Measurements from ENCODE around the gene MCRS1.

The MCRS1 gene

GRCh38 chr12:49542592-49543160 is 25.3 kb downstream of the MCRS1 start:
- H3K27me3 ChIP-seq (ENCODE audit: control insufficient read depth, insufficient read depth, low read length): peaks cover 98% of the 10 kb centered on the region
- H3K4me1 ChIP-seq (ENCODE audit: control insufficient read depth, low read depth, low read length): peaks cover under 1% of the 10 kb centered on the region
- no peaks in the 10 kb centered on the region for H3K9me3 ChIP-seq (ENCODE audit: control insufficient read depth, low read depth, low read length)
- no peaks in the 10 kb centered on the region for H3K36me3 ChIP-seq (ENCODE audit: control insufficient read depth, low read depth, low read length)
- H3K27ac ChIP-seq (ENCODE audit: low read length): no peak overlapping the region
- no peak overlapping the region for H3K9ac ChIP-seq (ENCODE audit: low read length)
- H3K4me3 ChIP-seq (ENCODE audit: low read length): no peak overlapping the region

DNA sequence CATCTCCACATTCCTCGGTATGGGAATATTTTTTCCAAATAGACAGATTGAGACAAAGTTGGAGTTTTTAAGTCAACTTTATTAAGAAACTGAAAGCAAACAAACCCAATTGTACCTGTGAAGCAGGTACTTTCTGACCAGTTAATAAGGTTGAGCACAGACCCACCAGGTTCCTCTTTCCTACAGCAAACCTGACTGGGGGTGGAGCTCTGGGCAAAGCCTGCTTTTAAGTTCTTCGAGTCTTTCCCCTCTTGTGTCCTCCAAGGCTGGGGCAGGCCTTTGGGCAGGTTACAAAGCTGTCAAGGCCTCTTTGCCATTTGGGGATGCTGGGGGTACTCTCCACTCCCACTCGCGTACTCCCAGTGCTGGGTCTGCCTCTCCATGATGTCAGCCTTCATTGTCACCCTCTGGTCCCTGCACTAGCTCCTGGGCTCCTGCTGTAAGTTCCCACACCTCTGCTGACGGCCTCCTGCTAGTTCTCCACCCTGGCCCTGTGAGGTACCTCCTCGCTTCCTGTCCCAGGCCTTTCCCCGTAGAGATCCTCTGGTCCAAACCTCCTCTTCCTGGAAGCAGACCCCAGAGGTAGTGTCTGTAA is 25.9 kb downstream of the MCRS1 start:
- no peak overlapping the region for H3K4me3 ChIP-seq (ENCODE audit: low read length)
- H3K36me3 ChIP-seq (ENCODE audit: control insufficient read depth, low read depth, low read length): no peaks in the 10 kb centered on the region
- no peaks in the 10 kb centered on the region for H3K9me3 ChIP-seq (ENCODE audit: control insufficient read depth, low read depth, low read length)
- H3K27ac ChIP-seq (ENCODE audit: low read length): no peak overlapping the region
- no peak overlapping the region for H3K9ac ChIP-seq (ENCODE audit: low read length)
- peaks cover 100% of the 10 kb centered on the region for H3K27me3 ChIP-seq (ENCODE audit: control insufficient read depth, insufficient read depth, low read length)
- peaks cover 4% of the 10 kb centered on the region for H3K4me1 ChIP-seq (ENCODE audit: control insufficient read depth, low read depth, low read length)

GRCh38 chr12:49541140-49541861 is 26.6 kb downstream of the MCRS1 start:
- no peaks in the 10 kb centered on the region for H3K9me3 ChIP-seq (ENCODE audit: control insufficient read depth, low read depth, low read length)
- no peaks in the 10 kb centered on the region for H3K36me3 ChIP-seq (ENCODE audit: control insufficient read depth, low read depth, low read length)
- H3K27ac ChIP-seq (ENCODE audit: low read length): no peak overlapping the region
- peaks cover 4% of the 10 kb centered on the region for H3K4me1 ChIP-seq (ENCODE audit: control insufficient read depth, low read depth, low read length)
- H3K4me3 ChIP-seq (ENCODE audit: low read length): no peak overlapping the region
- no peak overlapping the region for H3K9ac ChIP-seq (ENCODE audit: low read length)
- H3K27me3 ChIP-seq (ENCODE audit: control insufficient read depth, insufficient read depth, low read length): peaks cover 100% of the 10 kb centered on the region

DNA sequence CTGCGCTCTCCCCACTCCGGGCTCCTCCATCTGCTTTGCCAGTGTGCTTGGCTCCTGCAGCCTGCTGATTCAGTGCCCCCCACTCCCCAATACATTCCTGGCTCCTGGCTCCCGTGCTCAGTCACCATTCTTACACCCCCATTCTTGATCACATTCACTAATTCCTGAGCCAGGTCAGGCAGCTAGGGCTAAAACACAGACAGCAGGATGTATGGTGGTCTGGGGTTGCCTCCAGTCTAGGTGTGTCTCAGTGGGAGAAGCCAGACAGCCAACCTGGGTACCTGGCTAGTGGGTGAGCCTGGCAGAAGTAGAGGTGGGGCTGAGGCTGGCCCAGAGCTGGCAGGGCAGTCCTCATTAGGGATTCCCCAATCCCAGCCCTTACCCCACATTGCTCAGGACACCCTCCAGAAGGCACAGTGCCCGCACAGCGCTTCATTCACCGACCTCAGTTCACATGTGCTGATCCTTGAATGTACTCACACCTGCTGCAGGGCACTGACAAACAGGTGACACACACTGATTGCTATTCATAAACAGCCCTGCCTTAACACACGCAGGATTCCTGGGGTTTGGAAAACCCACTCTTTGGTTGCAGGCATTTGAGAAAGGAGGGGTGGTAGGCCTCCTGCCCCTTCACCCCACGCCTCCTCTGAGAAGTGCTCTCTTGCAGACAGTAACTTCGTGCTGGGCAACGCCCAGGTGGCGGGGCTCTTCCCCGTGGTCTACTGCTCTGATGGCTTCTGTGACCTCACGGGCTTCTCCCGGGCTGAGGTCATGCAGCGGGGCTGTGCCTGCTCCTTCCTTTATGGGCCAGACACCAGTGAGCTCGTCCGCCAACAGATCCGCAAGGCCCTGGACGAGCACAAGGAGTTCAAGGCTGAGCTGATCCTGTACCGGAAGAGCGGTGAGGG is 27.5 kb downstream of the MCRS1 start:
- peaks cover 4% of the 10 kb centered on the region for H3K4me1 ChIP-seq (ENCODE audit: control insufficient read depth, low read depth, low read length)
- no peak overlapping the region for H3K9ac ChIP-seq (ENCODE audit: low read length)
- H3K27me3 ChIP-seq (ENCODE audit: control insufficient read depth, insufficient read depth, low read length): peaks cover 99% of the 10 kb centered on the region

GRCh38 chr12:49539406-49540228 is 28.3 kb downstream of the MCRS1 start:
- Histone ChIP-seq H3K36me3 (ENCODE audit: control insufficient read depth, low read depth, low read length) (no peaks in the 10 kb centered on the region), H3K27me3 (ENCODE audit: control insufficient read depth, insufficient read depth, low read length) (peaks cover 98% of the 10 kb centered on the region), H3K27ac (ENCODE audit: low read length) (no peak overlapping the region), H3K9me3 (ENCODE audit: control insufficient read depth, low read depth, low read length) (no peaks in the 10 kb centered on the region), H3K9ac (ENCODE audit: low read length) (no peak overlapping the region), H3K4me1 (ENCODE audit: control insufficient read depth, low read depth, low read length) (peaks cover 4% of the 10 kb centered on the region), H3K4me3 (ENCODE audit: low read length) (no peak overlapping the region)

More for the DNA sequence above, 27.5 kb downstream of the MCRS1 start:
- Histone ChIP-seq H3K36me3 (ENCODE audit: control insufficient read depth, low read depth, low read length) (no peaks in the 10 kb centered on the region), H3K27ac (ENCODE audit: low read length) (no peak overlapping the region), H3K9me3 (ENCODE audit: control insufficient read depth, low read depth, low read length) (no peaks in the 10 kb centered on the region), H3K4me3 (ENCODE audit: low read length) (no peak overlapping the region)

DNA sequence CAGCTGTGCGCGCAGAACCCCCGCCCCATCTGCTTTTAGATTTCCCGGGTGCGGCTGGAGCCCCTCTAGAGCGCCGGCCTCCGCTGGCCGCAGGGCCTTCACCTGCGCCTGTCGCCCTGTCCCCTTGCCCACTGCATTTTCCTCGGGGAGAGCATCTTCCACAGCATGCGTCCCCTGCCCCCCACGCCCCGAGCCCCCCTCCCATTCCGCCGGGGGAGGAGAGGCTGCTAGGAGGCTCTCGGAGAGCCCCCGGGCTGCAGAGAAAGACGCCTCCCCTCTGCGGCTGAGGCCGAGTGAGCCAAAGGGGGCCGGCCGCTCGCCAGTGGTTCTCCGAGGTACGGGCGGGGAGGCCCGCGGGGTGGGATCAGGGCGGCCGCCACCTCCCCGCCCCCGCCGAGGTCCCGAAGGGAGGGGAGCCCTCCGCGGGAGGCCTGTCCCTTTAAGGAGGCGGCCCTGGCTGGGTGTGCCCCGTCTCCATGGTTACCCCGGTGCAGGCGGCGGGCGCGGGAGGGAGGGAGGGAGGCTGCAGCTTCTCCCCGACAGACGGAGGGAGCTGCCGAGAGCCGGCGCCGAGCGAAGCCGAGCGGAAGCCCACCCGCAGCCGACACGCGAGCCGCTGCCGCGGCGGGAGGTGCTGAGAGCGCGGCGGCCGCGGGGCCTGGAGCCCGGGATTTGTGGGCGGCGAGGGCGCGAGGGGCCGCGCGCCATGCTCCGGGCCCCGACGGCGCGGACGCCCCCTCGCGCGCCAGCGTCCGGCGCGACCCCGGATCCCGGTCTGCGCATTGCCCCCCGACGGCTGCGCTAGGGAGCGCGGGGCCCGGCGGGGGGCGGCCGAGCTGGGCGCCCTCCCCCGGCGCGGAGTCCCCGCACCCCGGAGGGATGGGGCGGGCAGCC is 29.2 kb downstream of the MCRS1 start, which contains the start of gene KCNH3:
Gene KCNH3, plus strand, starts transcription at position 521 of the 894 bp plus-strand sequence. CDS start 387 bp downstream, outside the sequence.
- H3K27me3 ChIP-seq (ENCODE audit: control insufficient read depth, insufficient read depth, low read length): peaks cover 89% of the 10 kb centered on the region
- peak within 1 kb of the TSS; percentile 54 for H3K4me3 ChIP-seq (ENCODE audit: low read length)
- no peaks in the 10 kb centered on the region for H3K9me3 ChIP-seq (ENCODE audit: control insufficient read depth, low read depth, low read length)
- no peaks in the 10 kb centered on the region for H3K36me3 ChIP-seq (ENCODE audit: control insufficient read depth, low read depth, low read length)
- H3K27ac ChIP-seq (ENCODE audit: low read length): no peak within 1 kb of the TSS
- no peak within 1 kb of the TSS for H3K9ac ChIP-seq (ENCODE audit: low read length)
- peaks cover 4% of the 10 kb centered on the region for H3K4me1 ChIP-seq (ENCODE audit: control insufficient read depth, low read depth, low read length)

- Histone ChIP-seq H3K27me3 (ENCODE audit: control insufficient read depth, insufficient read depth, low read length) (peaks cover 81% of the 10 kb centered on the region), H3K4me3 (ENCODE audit: low read length) (peak overlapping the region; percentile 54), H3K27ac (ENCODE audit: low read length) (no peak overlapping the region), H3K36me3 (ENCODE audit: control insufficient read depth, low read depth, low read length) (no peaks in the 10 kb centered on the region), H3K9me3 (ENCODE audit: control insufficient read depth, low read depth, low read length) (no peaks in the 10 kb centered on the region), H3K9ac (ENCODE audit: low read length) (no peak overlapping the region), H3K4me1 (ENCODE audit: control insufficient read depth, low read depth, low read length) (peaks cover 4% of the 10 kb centered on the region)
These were observed 30.0 kb downstream of the MCRS1 start for GRCh38 chr12:49537752-49538509.

- Histone ChIP-seq H3K36me3 (ENCODE audit: control insufficient read depth, low read depth, low read length) (no peaks in the 10 kb centered on the region), H3K9ac (ENCODE audit: low read length) (no peak overlapping the region), H3K27ac (ENCODE audit: low read length) (no peak overlapping the region), H3K4me1 (ENCODE audit: control insufficient read depth, low read depth, low read length) (peaks cover 4% of the 10 kb centered on the region), H3K9me3 (ENCODE audit: control insufficient read depth, low read depth, low read length) (no peaks in the 10 kb centered on the region), H3K4me3 (ENCODE audit: low read length) (peak overlapping the region; percentile 54), H3K27me3 (ENCODE audit: control insufficient read depth, insufficient read depth, low read length) (peaks cover 74% of the 10 kb centered on the region)
These were observed 30.7 kb downstream of the MCRS1 start for GRCh38 chr12:49537231-49537751.

DNA sequence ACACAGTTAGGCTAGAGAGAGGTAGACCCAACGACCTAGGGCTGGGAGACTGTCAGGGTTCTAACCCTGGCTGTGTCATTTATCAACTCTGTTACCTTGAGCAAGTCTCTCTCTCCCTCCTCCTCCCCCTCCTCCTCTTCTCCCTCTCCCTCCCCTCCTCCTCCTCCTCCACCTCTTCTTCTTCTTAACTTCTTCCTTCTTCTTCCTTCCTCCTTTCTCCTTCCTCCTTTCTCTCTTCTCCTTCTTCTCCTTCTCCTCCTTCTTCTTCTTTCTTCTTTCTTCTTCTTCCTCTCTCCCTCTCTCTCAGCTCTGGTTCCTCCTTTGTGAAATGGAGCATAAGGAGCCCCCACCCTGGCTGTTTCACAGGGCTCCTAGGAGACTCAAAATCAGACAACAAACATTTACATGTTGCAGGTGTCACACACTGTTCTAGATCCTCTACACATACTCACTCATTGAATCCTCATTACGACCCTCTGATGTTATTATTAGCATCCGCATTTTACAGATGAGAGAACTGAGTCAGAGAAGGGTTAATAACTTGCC is 31.3 kb downstream of the MCRS1 start:
- Histone ChIP-seq H3K36me3 (ENCODE audit: control insufficient read depth, low read depth, low read length) (no peaks in the 10 kb centered on the region), H3K4me3 (ENCODE audit: low read length) (no peak overlapping the region), H3K9ac (ENCODE audit: low read length) (no peak overlapping the region), H3K9me3 (ENCODE audit: control insufficient read depth, low read depth, low read length) (no peaks in the 10 kb centered on the region), H3K27me3 (ENCODE audit: control insufficient read depth, insufficient read depth, low read length) (peaks cover 67% of the 10 kb centered on the region), H3K27ac (ENCODE audit: low read length) (no peak overlapping the region), H3K4me1 (ENCODE audit: control insufficient read depth, low read depth, low read length) (peaks cover 4% of the 10 kb centered on the region)

Measured in iPS-18a (cell line).